Activated CD4-positive, alpha-beta T cell treated with anti-CD3 and anti-CD28 coated beads for 4 hours (primary cell): ENCODE results near the gene OPCML.

Experiments used
- DNase-seq, 2 donors: peaks; one replicate each; pipeline ENCODE4 v3.0.0-alpha.2; 2020

OPCML gene

DNA sequence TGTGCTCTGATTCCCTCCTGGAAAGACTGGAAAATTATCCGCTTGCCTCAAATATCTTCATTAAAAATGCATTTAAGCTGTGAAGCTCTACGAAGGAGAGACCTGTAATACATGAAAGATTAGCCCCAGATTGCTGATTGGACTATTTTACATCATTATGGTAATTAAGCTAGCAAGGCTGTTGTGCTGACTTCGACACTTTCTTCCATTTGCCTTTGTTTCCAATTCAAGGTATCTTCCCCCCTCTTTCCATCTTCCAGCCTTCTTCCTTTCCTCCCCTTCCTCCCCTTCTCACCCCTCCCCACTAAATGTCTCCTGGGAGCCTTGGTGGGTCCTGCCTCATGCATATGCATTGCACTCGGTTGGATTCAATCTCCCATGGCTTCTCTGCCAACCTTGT lies 710.8 kb downstream of the OPCML start:
- no peak for DNase-seq

- no peak for DNase-seq
Measured at GRCh38 chr11:132821014-132821413, 711.3 kb downstream of the OPCML start.

DNA sequence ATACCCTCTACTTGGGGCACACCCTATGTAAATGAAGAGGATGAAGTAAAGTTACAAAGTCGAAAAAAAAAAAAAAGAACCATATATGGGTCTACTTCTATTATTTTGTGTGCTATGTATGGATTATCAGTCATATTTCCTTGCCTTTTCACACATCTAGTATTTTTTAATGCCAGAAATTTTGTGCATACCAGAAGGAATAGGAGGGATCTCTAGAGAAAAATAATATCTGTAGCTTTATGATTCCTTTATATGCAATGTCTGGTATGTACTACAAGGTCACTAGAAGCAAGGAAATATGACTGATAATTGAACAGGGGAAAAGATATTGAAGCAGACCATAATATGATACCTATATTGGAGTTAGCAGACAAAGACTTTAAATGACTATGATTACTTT lies 713.4 kb downstream of the OPCML start:
- DNase-seq, result no peak

GRCh38 chr11:132817387-132817786 lies 714.9 kb downstream of the OPCML start:
- DNase-seq, result no peak

DNA sequence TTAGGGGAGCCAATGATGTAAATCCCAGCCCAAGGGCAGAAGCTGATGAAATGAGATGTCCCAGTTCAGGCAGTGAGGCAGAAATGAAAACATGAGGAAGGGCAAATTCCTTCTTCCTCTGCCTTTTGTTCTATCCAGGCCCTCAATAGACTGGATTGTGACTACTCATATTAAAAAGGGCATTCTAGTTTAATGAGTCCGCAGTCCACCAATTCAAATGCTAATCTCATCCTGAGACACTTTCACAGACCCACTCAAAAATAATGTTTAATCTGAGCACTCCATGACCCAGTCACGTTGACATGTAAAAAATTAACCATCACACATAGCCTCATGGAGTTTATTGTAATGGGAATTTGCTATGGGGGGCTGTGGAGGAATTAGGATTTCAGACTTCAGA lies 717.9 kb downstream of the OPCML start:
- DNase-seq, result no peak

- DNase-seq, result no peak
Measured at GRCh38 chr11:132811649-132812048, 720.7 kb downstream of the OPCML start.

DNA sequence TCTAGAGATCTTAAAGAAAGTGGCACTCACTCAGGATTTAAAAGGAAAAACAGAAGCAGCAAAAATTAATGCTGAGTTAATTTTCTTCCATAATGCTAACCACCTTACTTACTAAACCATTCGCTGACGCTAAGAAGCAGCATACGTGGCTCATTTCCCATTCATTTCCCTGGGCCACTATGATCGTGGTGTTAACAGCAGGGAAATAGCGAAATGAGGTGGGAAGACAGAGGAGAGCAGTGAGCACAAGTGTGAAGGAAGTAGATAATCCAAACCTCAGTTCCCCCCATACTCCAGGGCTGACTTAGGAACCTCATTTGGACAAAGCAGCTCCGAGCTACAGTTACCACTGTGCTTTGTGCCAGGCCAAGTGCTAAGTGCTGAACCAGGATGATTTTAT lies 723.2 kb downstream of the OPCML start:
- DNase-seq, result no peak

DNA sequence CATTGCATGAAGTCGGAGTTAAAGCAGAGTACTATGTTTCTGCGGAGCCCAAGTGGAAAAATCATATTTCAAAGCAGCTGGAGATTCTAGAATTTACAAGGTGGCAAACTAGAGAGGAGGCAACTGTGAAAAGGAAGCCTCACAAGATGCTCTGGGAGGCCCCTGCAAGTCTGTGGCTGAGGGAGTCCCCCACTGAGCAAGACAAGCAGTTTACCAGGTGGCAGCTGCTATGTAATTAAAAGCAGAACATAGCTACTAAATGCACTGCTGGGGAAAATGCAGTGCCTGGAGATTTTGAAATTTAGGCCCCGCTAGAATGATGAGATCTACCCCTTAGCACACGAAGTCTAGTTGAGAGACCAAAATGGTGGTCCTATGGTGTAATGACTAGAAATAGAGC lies 728.0 kb downstream of the OPCML start:
- no peak for DNase-seq

GRCh38 chr11:132803436-132803835 lies 728.9 kb downstream of the OPCML start:
- no peak for DNase-seq

DNA sequence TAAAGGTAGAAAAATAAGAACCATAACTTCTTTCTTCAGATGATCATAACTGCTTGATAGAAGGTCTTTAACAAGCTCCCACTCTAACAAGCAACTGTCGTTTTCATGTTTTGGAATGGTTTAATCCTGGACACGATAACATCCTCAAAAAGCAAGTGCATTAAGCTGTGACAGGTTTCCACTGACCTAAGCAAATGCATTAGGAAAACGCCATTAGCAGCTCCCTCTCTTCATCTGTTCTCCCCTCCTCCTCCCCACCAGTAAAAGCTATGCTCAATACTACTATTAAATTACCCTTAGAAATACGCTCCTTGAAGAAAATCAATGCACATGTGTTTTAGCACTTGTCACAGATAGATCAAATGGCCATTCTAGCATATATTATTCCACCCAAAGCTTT lies 729.4 kb downstream of the OPCML start:
- no peak for DNase-seq

- DNase-seq, result no peak
Measured at GRCh38 chr11:132793831-132794230, 738.5 kb downstream of the OPCML start.

GRCh38 chr11:132792341-132793140 lies 739.8 kb downstream of the OPCML start:
- DNase-seq, result no peak

DNA sequence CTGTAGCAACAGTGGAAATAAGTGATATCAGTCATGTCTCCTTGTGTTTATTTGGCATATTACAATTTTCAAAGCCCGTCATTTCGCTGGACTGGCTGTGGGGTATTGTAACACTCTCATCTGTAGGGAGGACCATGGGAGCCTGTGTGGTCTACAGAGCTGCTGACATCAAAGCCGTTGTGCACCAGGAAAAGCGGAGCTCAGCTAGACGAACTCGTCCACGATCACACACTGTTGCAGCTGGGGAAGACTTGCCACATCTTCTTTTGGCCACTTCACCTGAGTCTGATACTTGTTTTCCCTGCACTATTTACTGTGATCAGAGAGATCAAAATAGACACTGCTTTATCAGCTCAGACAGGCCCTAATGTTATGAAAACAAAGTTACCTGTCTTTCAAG lies 741.3 kb downstream of the OPCML start:
- no peak for DNase-seq

GRCh38 chr11:132790466-132790865 lies 741.8 kb downstream of the OPCML start:
- no peak for DNase-seq

DNA sequence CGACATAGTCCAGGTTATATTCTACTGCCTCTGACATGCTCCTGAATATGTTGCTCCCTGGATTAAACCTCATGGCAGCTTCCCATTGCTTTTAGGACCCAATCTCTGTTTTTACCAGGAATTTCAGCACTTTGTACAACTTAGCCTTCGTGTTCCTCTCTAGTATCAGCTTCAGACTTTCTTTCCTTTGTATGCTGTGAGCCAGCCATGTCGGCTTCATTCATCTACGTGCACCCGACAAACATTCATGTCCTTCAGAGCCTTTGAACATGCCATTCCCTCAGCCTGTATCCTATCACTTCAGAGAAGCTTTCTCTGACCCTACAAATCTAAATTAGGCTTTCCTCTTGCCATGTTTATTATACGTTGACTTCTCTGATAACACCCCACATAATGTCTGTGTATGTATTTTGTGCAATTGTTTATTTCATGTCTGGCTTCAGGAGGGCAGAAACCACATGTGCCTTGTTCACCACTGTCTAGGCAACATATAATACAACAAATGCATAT lies 743.4 kb downstream of the OPCML start:
- DNase-seq, result no peak

GRCh38 chr11:132785878-132786277 lies 746.4 kb downstream of the OPCML start:
- DNase-seq, result no peak

GRCh38 chr11:132784441-132784840 lies 747.9 kb downstream of the OPCML start:
- DNase-seq, result no peak

- DNase-seq, result no peak
Measured at GRCh38 chr11:132782102-132782501, 750.2 kb downstream of the OPCML start.

GRCh38 chr11:132780046-132780445 lies 752.3 kb downstream of the OPCML start:
- no peak for DNase-seq

DNA sequence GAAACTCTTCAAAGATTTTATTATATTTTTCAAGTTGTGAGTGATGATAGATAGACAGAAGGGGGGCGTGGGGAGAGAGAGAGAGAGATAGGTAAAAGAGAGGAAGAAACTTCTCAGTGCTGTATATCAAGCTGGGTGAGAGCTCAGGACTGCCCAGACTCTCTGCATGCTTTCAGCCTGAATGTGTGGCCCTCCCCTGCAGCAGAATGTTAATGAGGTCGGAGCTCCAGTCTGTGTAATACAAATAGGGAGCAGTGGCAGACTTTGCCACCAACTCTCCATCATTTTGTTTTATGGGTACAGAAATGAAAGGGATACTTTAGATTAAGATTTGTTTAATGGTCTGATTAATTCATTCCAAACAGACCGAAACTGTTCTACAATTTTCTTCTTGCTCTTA lies 752.8 kb downstream of the OPCML start:
- DNase-seq, result no peak

- no peak for DNase-seq
Measured at GRCh38 chr11:132777067-132777975, 755.0 kb downstream of the OPCML start.

DNA sequence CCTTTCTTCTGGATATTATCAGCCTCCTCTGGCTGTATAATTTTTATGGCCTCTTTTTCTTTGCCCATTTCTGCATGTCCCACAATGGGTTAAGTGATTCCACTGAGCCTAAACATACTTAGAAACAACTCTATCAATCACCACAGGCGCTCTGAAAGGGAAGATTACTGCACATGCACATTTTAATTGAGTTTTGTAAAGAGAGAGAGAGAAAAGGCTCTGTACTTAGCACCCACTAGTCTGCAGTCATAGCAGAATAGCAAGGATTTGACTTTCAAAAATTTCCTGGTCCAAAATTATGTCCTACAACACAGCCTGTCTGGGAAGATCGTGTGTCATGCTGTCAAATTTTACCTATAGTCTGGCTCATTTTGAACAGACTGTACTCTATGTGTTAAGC lies 758.5 kb downstream of the OPCML start:
- no peak for DNase-seq

GRCh38 chr11:132772703-132773545 lies 759.4 kb downstream of the OPCML start:
- DNase-seq, result no peak
